HCT116 (cell line): ENCODE data around the gene EVC2. TPM values are rescaled to one million over a fixed set of nuclear protein-coding genes. Genes with fewer than 3 reads are reported as not detected.

Experiments
- ATAC-seq: fragments of 200-7000 bp; cut with Tn5 transposase; 2 replicates; pipeline ENCODE4 v1.9.1; 2020; ENCODE audit warnings: mild to moderate bottlenecking, moderate library complexity
- BruUV-seq: library from RNA; stranded (reverse); fragments of 400-500 nt; replicated peaks from 2 replicates; lab custom pipeline; 2021; lab: Mats Ljungman, UMichigan
- CTCF ChIA-PET: fragments of 300-600 bp; sonication (Branson Sonifier 250); formaldehyde crosslinking; loops from one replicate; lab custom pipeline; 2021; ENCODE audit warnings: antibody characterized with exemption; lab: Charles Lee
- POLR2A ChIA-PET: fragments of 300-600, 350-600 bp; sonication (Branson Sonifier 250); formaldehyde crosslinking; loops from one replicate; lab custom pipeline; 2021; ENCODE audit warnings: antibody characterized with exemption; lab: Charles Lee
- RAD21 ChIA-PET, 2 experiments: fragments of 300-600 bp; sonication (Branson Sonifier 250); formaldehyde crosslinking; loops; one replicate each; lab custom pipeline; 2023; ENCODE audit warnings: low total read pairs in 2 of 2; ENCODE audit not compliant: uncharacterized antibody in 2 of 2, unreplicated experiment in 2 of 2, low non-redundant PET in 1 of 2; lab: Charles Lee
- DNase-seq: peaks from one replicate; pipeline ENCODE4 v3.0.0-alpha.2; 2010; ENCODE audit warnings: low read depth, low spot score
- H2AFZ ChIP-seq: fragments of 200-600 bp; shearing (Covaris generic), sonication (generic); 2 replicates; pipeline ENCODE4 v1.6.1; 2017; ENCODE audit warnings: low read depth, mixed run types, mixed read lengths, antibody characterized with exemption, low read length; ENCODE audit not compliant: poor library complexity, severe bottlenecking
- H3K27ac ChIP-seq: 2 replicates; pipeline ENCODE4 v1.5.1; 2012; ENCODE audit warnings: low read depth, low read length
- H3K27me3 ChIP-seq: fragments of 200-600 bp; sonication (generic); 2 replicates; pipeline ENCODE4 v1.6.1; 2016; ENCODE audit warnings: mixed run types, low read length, mixed read lengths; ENCODE audit not compliant: insufficient read depth
- H3K36me3 ChIP-seq, 2 experiments: fragments of 200-500 bp in 1 of 2; fragments of 200-600 bp in 1 of 2; sonication (Bioruptor generic) in 1 of 2; sonication (generic) in 1 of 2; 2 replicates each; pipeline versions ENCODE4 v1.5.1 to v1.6.1; 2014 to 2016; ENCODE audit warnings: low read length in 2 of 2, inconsistent platforms in 1 of 2, mixed read lengths in 1 of 2, mixed run types in 1 of 2; ENCODE audit not compliant: insufficient read depth in 2 of 2, control insufficient read depth in 1 of 2
- H3K4me1 ChIP-seq, 2 experiments: fragments of 200-600 bp in 1 of 2; sonication (generic) in 1 of 2; 2 replicates each; pipeline versions ENCODE4 v1.5.1 to v1.6.1; 2012 to 2017; ENCODE audit warnings: low read length in 2 of 2, inconsistent platforms in 1 of 2, mild to moderate bottlenecking in 1 of 2, mixed read lengths in 1 of 2, mixed run types in 1 of 2, moderate library complexity in 1 of 2; ENCODE audit not compliant: insufficient read depth in 2 of 2, control insufficient read depth in 1 of 2
- H3K4me2 ChIP-seq: fragments of 200-600 bp; sonication (generic); 2 replicates; pipeline ENCODE4 v1.6.1; 2017; ENCODE audit warnings: mixed run types, low read length, mixed read lengths
- H3K4me3 ChIP-seq, 2 experiments: fragments of 200-600 bp in 1 of 2; sonication (generic) in 1 of 2; replicated peaks in 1 of 2; 2 replicates each; pipeline ENCODE4 v1.5.1; 2011 to 2016; ENCODE audit warnings: low read length in 2 of 2, control low read depth in 1 of 2, low read depth in 1 of 2, mild to moderate bottlenecking in 1 of 2, mixed read lengths in 1 of 2, mixed run types in 1 of 2
- H3K79me2 ChIP-seq: fragments of 200-600 bp; sonication (generic); 2 replicates; pipeline ENCODE4 v1.6.1; 2017; ENCODE audit warnings: mild to moderate bottlenecking, mixed run types, low read length, moderate library complexity, mixed read lengths; ENCODE audit not compliant: insufficient read depth
- H3K9ac ChIP-seq: fragments of 200-600 bp; sonication (generic); 2 replicates; pipeline ENCODE4 v1.6.1; 2016; ENCODE audit warnings: low read length, mixed read lengths
- H3K9me2 ChIP-seq: fragments of 200-600 bp; sonication (generic), shearing (Covaris generic); 2 replicates; pipeline ENCODE4 v1.6.1; 2017; ENCODE audit warnings: mixed run types, mild to moderate bottlenecking, moderate library complexity; ENCODE audit not compliant: insufficient read depth
- H3K9me3 ChIP-seq, 2 experiments: fragments of 200-500 bp in 1 of 2; fragments of 200-600 bp in 1 of 2; sonication (Bioruptor generic) in 1 of 2; sonication (generic) in 1 of 2; 2 replicates each; pipeline ENCODE4 v1.6.1; 2014 to 2017; ENCODE audit warnings: low read length in 2 of 2, mixed read lengths in 2 of 2, inconsistent platforms in 1 of 2, low read depth in 1 of 2, mild to moderate bottlenecking in 1 of 2, mixed run types in 1 of 2, moderate library complexity in 1 of 2; ENCODE audit not compliant: control insufficient read depth in 1 of 2, insufficient read depth in 1 of 2
- H4K20me1 ChIP-seq: fragments of 200-600 bp; sonication (generic), shearing (Covaris generic); 2 replicates; pipeline ENCODE4 v1.6.1; 2017; ENCODE audit warnings: mixed run types, mild to moderate bottlenecking, moderate library complexity; ENCODE audit not compliant: insufficient read depth
- CEBPB ChIP-seq: IDR thresholded peaks from 2 replicates; pipeline ENCODE4 v1.6.1; 2012; ENCODE audit warnings: low read depth
- EGR1 ChIP-seq: IDR thresholded peaks from 2 replicates; pipeline ENCODE4 v1.6.1; 2012; ENCODE audit warnings: low read depth
- EZH2 ChIP-seq: fragments of 200-600 bp; sonication (generic); IDR thresholded peaks from 2 replicates; pipeline ENCODE4 v1.6.1; 2017; ENCODE audit warnings: antibody characterized with exemption, mixed run types
- EZH2phosphoT487 ChIP-seq: fragments of 200-600 bp; IDR thresholded peaks from 2 replicates; pipeline ENCODE4 v1.6.1; 2018; ENCODE audit warnings: antibody characterized with exemption, borderline replicate concordance
- JUND ChIP-seq: IDR thresholded peaks from 2 replicates; pipeline ENCODE4 v1.6.1; 2012
- POLR2A ChIP-seq: IDR thresholded peaks from 2 replicates; pipeline ENCODE4 v1.7.0; 2011; ENCODE audit warnings: borderline replicate concordance; ENCODE audit not compliant: insufficient read depth, insufficient read length; ENCODE audit errors: extremely low read depth
- POLR2AphosphoS5 ChIP-seq: IDR thresholded peaks from 2 replicates; pipeline ENCODE4 v1.6.1; 2011; ENCODE audit warnings: mild to moderate bottlenecking, low read depth, low read length, moderate library complexity
- RAD21 ChIP-seq: IDR thresholded peaks from 2 replicates; pipeline ENCODE4 v1.6.1; 2012; ENCODE audit warnings: low read depth, mild to moderate bottlenecking
- SIN3A ChIP-seq: IDR thresholded peaks from 2 replicates; pipeline ENCODE4 v1.6.1; 2012; ENCODE audit warnings: low read depth
- SP1 ChIP-seq: IDR thresholded peaks from 2 replicates; pipeline ENCODE4 v1.6.1; 2012; ENCODE audit warnings: low read depth
- SRF ChIP-seq: IDR thresholded peaks from 2 replicates; pipeline ENCODE4 v1.6.1; 2012; ENCODE audit warnings: low read depth
- TCF7L2 ChIP-seq: IDR thresholded peaks from 2 replicates; pipeline ENCODE4 v1.7.0; 2011; ENCODE audit warnings: borderline replicate concordance, inconsistent platforms; ENCODE audit not compliant: insufficient read depth, insufficient read length; ENCODE audit errors: extremely low read depth
- YY1 ChIP-seq: IDR thresholded peaks from 2 replicates; pipeline ENCODE4 v1.6.1; 2011; ENCODE audit warnings: low read length, low read depth, moderate library complexity, mild to moderate bottlenecking; ENCODE audit not compliant: insufficient replicate concordance; ENCODE audit errors: extremely low read depth
- ZFX ChIP-seq: fragments of 450-650 bp; IDR thresholded peaks from 2 replicates; pipeline ENCODE4 v1.6.1; 2017
- ZNF274 ChIP-seq: fragments of 200-500 bp; sonication (Bioruptor generic); IDR thresholded peaks from 2 replicates; pipeline ENCODE4 v1.6.1; 2014; ENCODE audit warnings: mild to moderate bottlenecking, low read depth, low read length, inconsistent platforms
- intact Hi-C: fragments of 100-400 bp; cut with micrococcal nuclease; formaldehyde crosslinking; loops from 2 replicates; pipeline ENCODE4 v1.10.0; 2022
- total RNA-seq: library from RNA; stranded (reverse); gene quantifications from one replicate; pipeline ENCODE4 v1.2.1, GENCODE V29; 2021; ENCODE audit not compliant: unreplicated experiment
- TF ChIP-seq, protein P1 (sequence below): IDR thresholded peaks from 2 replicates; pipeline ENCODE4 v1.6.1; 2012
- TF ChIP-seq, protein P2 (sequence below), 3 experiments: fragments of 200-600 bp in 1 of 3; sonication (generic) in 1 of 3; IDR thresholded peaks in 2 of 3; conservative IDR thresholded peaks in 1 of 3; 2 replicates each; pipeline ENCODE4 v1.5.1; 2012 to 2017; ENCODE audit warnings: low read depth in 2 of 3, low read length in 2 of 3, antibody characterized with exemption in 1 of 3, borderline replicate concordance in 1 of 3, control low read depth in 1 of 3, mild to moderate bottlenecking in 1 of 3, mixed read lengths in 1 of 3, mixed run types in 1 of 3, moderate library complexity in 1 of 3; ENCODE audit not compliant: insufficient read depth in 1 of 3

The EVC2 gene
- total RNA-seq, 1 experiment from 2014 or later, result not detected

DNA sequence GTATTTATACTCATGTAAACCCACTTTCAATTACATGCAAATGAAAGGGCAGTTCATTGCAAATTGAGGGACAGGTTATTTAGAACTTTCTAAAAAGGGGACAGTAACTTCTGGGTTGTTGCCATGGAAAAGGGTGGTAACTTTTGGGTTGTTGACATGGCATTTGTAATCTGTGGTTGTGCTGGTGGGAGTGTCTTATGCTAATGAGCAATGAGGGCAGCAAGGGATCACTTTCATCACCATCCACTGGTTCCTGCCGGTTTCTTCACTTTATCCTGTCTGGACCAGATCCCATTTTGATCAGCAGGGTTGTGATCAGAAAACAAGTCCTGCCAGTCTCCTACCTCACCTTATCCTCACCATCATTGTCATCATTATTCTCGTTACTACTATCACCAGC, 34.6 kb upstream of the EVC2 start:
- DNase-seq (no peak), ATAC-seq (no peak)
- H2AFZ ChIP-seq, result no peak overlapping the region
- H3K9ac ChIP-seq, result no peak overlapping the region
- H3K27me3 ChIP-seq, result peaks cover 5% of the 10 kb centered on the region; the same call in 1 of the 2 replicates
- no peak for TF ChIP-seq POLR2A
- no peak for TF ChIP-seq POLR2AphosphoS5
- TF ChIP-seq, protein P1, sequence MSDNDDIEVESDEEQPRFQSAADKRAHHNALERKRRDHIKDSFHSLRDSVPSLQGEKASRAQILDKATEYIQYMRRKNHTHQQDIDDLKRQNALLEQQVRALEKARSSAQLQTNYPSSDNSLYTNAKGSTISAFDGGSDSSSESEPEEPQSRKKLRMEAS, result no peak
- TF ChIP-seq YY1, result no peak
- no peak for TF ChIP-seq EZH2phosphoT487
- no peak for TF ChIP-seq TCF7L2
- TF ChIP-seq, protein P2, sequence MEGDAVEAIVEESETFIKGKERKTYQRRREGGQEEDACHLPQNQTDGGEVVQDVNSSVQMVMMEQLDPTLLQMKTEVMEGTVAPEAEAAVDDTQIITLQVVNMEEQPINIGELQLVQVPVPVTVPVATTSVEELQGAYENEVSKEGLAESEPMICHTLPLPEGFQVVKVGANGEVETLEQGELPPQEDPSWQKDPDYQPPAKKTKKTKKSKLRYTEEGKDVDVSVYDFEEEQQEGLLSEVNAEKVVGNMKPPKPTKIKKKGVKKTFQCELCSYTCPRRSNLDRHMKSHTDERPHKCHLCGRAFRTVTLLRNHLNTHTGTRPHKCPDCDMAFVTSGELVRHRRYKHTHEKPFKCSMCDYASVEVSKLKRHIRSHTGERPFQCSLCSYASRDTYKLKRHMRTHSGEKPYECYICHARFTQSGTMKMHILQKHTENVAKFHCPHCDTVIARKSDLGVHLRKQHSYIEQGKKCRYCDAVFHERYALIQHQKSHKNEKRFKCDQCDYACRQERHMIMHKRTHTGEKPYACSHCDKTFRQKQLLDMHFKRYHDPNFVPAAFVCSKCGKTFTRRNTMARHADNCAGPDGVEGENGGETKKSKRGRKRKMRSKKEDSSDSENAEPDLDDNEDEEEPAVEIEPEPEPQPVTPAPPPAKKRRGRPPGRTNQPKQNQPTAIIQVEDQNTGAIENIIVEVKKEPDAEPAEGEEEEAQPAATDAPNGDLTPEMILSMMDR (IDR thresholded peaks at IDR 0.05 in 2 of 3, conservative IDR thresholded peaks at IDR 0.05 in 1 of 3; ENCODE audit: borderline replicate concordance in 1 of 3, insufficient read depth in 1 of 3, low read depth in 2 of 3, low read length in 2 of 3), result no peak
- TF ChIP-seq RAD21, result no peak
- TF ChIP-seq EZH2, result no peak
- TF ChIP-seq SRF, result no peak
- TF ChIP-seq SIN3A, result no peak
- no peak for TF ChIP-seq EGR1
- no peak for TF ChIP-seq SP1
- no peak for TF ChIP-seq ZNF274
- TF ChIP-seq JUND, result no peak
- no peak for TF ChIP-seq CEBPB
- no peak for TF ChIP-seq ZFX
- TF ChIP-seq, all 23 proteins: peak for 0
- no peak overlapping the region for H3K4me3 ChIP-seq
- H3K27ac ChIP-seq, result no peak overlapping the region
- no TSS peak for BruUV-seq
- H3K79me2 ChIP-seq, result no peaks in the 10 kb centered on the region
- no peaks in the 10 kb centered on the region for H3K9me3 ChIP-seq
- POLR2A ChIA-PET, result no interaction called here
- peaks cover 0 to 15% of the 10 kb centered on the region in 2 experiments; a peak in 1 of 4 replicates for H3K4me1 ChIP-seq
- H3K9me2 ChIP-seq, result no peaks in the 10 kb centered on the region
- RAD21 ChIA-PET, result no interaction called here
- intact Hi-C loops, result no loop called here
- CTCF ChIA-PET, result no interaction called here
- H3K4me2 ChIP-seq, result no peak overlapping the region
- no peaks in the 10 kb centered on the region for H3K36me3 ChIP-seq
- H4K20me1 ChIP-seq, result no peaks in the 10 kb centered on the region
